ENCODE results near the gene STAU1.

- no peak for TF ChIP-seq POLR2AphosphoS5 (IDR thresholded peaks at IDR 0.05; ENCODE audit: low read depth, low read length)
- no peak for TF ChIP-seq EP300 (IDR thresholded peaks at IDR 0.05; ENCODE audit: borderline replicate concordance in 1 of 2, low read depth in 1 of 2, low read length in 1 of 2)
- TF ChIP-seq, protein P1, sequence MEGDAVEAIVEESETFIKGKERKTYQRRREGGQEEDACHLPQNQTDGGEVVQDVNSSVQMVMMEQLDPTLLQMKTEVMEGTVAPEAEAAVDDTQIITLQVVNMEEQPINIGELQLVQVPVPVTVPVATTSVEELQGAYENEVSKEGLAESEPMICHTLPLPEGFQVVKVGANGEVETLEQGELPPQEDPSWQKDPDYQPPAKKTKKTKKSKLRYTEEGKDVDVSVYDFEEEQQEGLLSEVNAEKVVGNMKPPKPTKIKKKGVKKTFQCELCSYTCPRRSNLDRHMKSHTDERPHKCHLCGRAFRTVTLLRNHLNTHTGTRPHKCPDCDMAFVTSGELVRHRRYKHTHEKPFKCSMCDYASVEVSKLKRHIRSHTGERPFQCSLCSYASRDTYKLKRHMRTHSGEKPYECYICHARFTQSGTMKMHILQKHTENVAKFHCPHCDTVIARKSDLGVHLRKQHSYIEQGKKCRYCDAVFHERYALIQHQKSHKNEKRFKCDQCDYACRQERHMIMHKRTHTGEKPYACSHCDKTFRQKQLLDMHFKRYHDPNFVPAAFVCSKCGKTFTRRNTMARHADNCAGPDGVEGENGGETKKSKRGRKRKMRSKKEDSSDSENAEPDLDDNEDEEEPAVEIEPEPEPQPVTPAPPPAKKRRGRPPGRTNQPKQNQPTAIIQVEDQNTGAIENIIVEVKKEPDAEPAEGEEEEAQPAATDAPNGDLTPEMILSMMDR (IDR thresholded peaks at IDR 0.05) = no peak
- TF ChIP-seq RAD21 (IDR thresholded peaks at IDR 0.05; ENCODE audit: low read length) = no peak
- TF ChIP-seq REST (IDR thresholded peaks at IDR 0.05; ENCODE audit: low read depth, low read length) = no peak
- TF ChIP-seq EZH2phosphoT487 (IDR thresholded peaks at IDR 0.05; ENCODE audit: borderline replicate concordance, low read depth) = no peak
Observed at GRCh38 chr20:49156481-49156880, 31.7 kb downstream of the STAU1 start.
